Liver (tissue), 3 donors: ENCODE measurements around the gene RRP1.

Source experiments
- CTCF ChIP-seq: fragments of 150-350 bp; IDR thresholded peaks from 2 replicates; pipeline ENCODE4 v1.5.1; 2017; ENCODE audit warnings: improper control_type of control experiment, low read depth, low read length; ENCODE audit not compliant: missing input control
- GABPA ChIP-seq, 2 donors: IDR thresholded peaks in 1 of 2; conservative IDR thresholded peaks in 1 of 2; 2 replicates each; pipeline ENCODE4 v1.6.1; 2016; ENCODE audit warnings: antibody characterized with exemption in 2 of 2, mild to moderate bottlenecking in 1 of 2, moderate library complexity in 1 of 2
- HNF4G ChIP-seq: IDR thresholded peaks from 2 replicates; pipeline ENCODE4 v1.6.1; 2016; ENCODE audit warnings: antibody characterized with exemption
- RAD21 ChIP-seq, 2 donors: IDR thresholded peaks; 2 replicates each; pipeline ENCODE4 v1.6.1; 2016; ENCODE audit warnings: antibody characterized with exemption in 2 of 2, mild to moderate bottlenecking in 2 of 2
- REST ChIP-seq: IDR thresholded peaks from 2 replicates; pipeline ENCODE4 v1.6.1; 2016; ENCODE audit warnings: antibody characterized with exemption, mild to moderate bottlenecking
- SP1 ChIP-seq: IDR thresholded peaks from 2 replicates; pipeline ENCODE4 v1.6.1; 2018; ENCODE audit warnings: antibody characterized with exemption, mild to moderate bottlenecking
- YY1 ChIP-seq: IDR thresholded peaks from 2 replicates; pipeline ENCODE4 v1.6.1; 2016; ENCODE audit warnings: antibody characterized with exemption, mild to moderate bottlenecking
- TF ChIP-seq, protein P1 (sequence below): IDR thresholded peaks from 2 replicates; pipeline ENCODE4 v1.6.1; 2016; ENCODE audit warnings: antibody characterized with exemption
- donor health status: healthy.
- donor health status: healthy.

- TF ChIP-seq, protein P1, sequence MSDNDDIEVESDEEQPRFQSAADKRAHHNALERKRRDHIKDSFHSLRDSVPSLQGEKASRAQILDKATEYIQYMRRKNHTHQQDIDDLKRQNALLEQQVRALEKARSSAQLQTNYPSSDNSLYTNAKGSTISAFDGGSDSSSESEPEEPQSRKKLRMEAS = no peak
- TF ChIP-seq CTCF (no peak), REST (no peak), RAD21 (IDR thresholded peaks at IDR 0.05) (no peak), GABPA (IDR thresholded peaks at IDR 0.05 in 1 of 2, conservative IDR thresholded peaks at IDR 0.05 in 1 of 2) (no peak), SP1 (no peak), YY1 (no peak), HNF4G (no peak)
Observed at GRCh38 chr21:43771199-43771675, 18.1 kb upstream of the RRP1 start.
